ENCODE results near the gene XRCC5.
"Not testable (repeated sequence)": the region's sequence is repeated elsewhere in the genome, so short reads cannot be mapped to it uniquely, and the experiment has no call there.

XRCC5 gene

DNA sequence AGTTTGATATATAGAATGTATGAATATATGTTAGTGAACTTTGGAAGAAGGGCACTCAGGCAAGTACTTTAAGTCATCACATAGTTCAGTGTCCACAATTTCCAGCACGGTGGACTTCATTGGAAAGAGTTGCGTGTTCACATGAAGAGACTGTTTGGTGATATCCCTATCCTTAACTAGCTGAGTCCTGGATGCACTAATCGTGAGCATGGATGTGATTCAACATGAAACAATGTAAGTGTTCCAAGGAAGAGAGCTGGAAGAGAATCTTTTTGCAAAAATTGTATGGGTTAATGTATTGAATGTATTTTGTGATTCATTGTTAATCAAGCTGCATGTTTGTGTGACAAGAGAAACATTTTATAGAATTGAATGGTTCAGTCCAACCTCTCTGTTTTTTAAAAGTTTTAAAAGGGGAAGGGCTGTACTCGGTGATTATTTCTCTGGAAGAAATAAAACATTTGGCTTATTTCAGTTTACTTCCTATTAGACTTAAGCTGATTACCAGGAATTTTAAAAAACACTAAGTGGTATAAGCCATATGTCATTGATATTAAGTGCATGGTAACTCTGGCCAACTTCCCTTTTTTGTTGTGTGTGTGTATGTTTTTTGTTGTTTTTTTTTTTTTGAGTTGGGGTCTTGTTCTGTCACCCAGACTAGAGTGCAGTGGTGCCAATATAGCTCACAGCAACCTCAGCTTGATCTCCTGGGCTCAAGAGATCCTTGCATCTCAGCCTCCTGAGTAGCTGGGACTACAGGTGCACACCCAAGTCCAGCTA lies 8.6 kb downstream of the XRCC5 start:
- no peak for DNase-seq (ENCODE audit: low read depth in 1 of 2, low spot score in 1 of 2)

DNA sequence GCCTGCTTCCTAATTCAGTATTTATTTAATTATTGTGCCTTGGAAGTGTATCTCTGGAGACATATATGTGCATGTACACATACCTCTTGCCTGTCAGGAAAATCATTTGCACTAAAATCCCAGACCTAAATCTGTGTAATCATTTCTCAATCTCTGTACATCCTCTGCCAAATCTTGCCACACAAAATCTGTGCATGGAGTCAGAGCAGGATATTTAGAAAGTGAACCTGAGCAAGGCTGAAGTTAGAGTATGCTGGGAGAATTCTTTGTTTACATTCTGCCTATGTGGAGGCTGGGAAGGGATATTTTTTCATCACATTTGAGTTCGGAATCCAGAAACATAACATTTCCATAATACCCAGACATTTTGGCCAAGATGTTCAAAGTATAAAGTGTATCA lies 9.3 kb downstream of the XRCC5 start:
- DNase-seq (ENCODE audit: low read depth in 1 of 2, low spot score in 1 of 2), result no peak

DNA sequence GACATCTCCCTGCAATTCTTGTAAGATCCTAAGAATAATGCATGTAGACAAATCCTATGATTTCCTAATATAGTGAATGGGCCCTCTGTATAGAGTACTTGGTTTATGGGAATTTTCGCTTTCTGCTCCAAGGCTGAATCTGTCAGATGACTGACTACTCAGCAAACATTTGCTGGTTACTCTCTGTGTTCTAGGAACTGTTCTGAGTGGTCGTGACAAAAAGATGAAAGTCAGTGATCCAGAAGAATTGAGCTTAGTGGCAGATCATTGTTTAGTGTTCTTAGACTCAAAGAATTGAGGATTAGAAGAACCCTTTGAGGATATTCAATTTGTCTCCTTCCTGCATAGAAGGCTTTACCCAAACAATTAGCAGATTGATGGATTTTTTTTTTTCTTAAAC lies 10.0 kb downstream of the XRCC5 start:
- no peak for DNase-seq (ENCODE audit: low read depth in 1 of 2, low spot score in 1 of 2)

DNA sequence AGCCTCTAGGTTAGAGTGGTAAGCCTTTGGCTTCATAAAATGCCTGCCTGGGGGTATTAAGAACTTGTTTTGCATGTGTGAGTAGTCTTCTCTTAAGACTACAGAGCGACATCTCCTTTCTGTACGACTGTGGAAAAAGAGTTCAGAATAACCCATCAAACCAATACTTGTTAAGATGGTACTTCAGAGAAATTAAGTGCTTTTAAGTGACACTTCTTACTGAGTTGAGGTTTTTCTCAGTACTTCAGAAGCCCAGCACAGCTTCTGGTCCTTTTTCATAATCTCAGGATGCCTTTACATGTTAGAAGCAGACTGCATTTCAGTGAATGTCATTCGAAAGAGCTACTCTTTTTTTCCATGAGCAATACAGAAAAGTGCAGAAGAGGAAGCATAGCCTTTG lies 10.8 kb downstream of the XRCC5 start:
- DNase-seq (ENCODE audit: low read depth in 1 of 2, low spot score in 1 of 2), result no peak

DNA sequence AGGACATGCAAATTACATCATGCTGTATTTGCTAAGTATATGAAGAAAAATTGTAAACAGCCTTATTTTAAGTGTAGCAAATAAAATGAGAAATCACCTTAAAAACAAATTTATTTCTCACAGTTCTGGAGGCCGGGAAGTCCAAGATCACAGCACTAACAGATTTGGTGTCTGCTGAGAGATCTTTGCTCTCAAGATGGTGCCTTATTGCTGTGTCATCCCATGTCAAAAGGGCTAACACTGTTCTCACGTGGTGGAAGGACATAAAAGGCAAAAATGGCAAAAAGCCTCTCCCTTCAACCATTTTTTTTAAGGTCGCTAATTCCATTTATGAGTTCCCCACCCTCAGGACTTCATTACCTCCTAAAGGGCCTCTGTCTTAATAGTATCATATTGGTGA lies 12.1 kb downstream of the XRCC5 start:
- DNase-seq (ENCODE audit: low read depth in 1 of 2, low spot score in 1 of 2), result no peak

DNA sequence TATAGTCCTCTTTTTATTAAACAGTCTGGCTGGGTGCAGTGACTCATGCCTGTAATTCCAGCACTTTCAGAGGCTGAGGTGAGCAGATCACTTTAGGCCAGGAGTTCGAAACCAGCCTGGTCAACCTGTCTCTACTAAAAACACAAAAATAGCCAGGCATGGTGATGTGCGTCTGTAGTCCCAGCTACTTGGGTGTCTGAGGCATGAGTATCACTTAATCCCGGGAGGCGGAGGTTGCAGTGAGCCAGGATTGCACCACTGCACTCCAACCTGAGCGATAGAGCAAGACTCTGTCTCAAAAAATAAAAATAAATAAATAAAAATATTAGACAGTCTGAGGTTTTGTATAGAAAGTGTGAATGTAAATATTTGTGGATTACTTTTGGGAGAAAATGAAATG lies 17.8 kb downstream of the XRCC5 start:
- no peak for DNase-seq (ENCODE audit: low read depth in 1 of 2, low spot score in 1 of 2)

DNA sequence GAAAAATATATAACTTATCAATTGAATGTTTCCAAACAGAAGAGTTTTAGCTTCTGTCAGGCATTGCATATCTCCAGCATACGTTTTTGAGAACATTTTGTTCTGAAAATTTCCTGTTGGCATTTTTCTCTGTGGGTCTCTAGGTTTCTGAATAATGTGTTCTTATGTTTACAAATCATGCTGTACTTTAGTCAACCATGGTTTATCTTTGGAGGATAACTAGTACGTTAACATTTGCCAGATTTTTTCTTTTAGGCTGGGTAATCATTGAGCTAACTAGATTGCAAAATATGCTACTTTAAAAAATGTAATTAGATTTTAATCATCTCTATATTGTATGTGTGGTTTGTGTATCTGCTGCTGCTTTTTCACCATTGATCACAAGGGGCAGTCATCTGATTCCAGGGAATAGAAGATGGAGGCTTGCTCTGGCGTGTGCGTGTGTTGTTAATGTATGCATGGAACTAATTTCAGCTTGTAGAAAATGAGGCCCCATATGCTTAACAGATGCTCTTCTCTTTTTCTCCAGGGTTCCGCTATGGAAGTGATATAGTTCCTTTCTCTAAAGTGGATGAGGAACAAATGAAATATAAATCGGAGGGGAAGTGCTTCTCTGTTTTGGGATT lies 21.3 kb downstream of the XRCC5 start:
- DNase-seq (ENCODE audit: low read depth in 1 of 2, low spot score in 1 of 2), result no peak

DNA sequence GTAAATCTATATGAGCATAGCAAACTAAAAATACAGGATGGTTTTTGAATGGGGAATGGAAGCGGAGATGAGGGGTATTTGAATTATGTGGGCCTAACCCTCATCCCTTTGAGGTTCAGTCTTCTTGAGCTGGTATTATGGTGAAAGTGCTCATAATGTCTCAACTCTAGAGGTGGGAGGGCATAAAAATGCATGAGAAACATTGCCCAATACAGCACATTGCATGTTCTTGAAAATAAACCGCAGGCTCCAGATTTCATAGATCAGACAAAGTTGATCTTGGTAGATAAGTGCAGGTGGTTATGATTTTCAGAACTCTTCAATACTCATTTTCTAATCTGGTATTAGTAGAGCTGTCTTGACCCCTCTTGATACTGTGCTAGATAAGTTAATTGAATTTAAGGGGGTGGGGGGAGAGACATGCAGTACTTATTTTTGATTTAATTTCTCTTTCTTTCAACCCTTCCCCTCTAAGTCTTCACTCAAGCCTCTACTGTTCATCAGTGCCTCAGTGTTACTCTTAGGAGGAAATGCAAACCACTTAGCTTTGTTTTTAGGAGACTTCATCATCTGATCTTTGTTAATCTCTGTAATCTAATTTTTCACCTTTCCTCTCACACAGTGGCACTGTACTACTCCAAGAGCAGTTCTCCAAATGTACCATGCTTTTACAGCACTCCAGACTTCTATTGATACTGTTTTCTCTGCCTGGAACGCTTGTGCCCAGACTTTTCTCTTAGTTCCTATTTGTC lies 22.2 kb downstream of the XRCC5 start:
- no peak for DNase-seq (ENCODE audit: low read depth in 1 of 2, low spot score in 1 of 2)

DNA sequence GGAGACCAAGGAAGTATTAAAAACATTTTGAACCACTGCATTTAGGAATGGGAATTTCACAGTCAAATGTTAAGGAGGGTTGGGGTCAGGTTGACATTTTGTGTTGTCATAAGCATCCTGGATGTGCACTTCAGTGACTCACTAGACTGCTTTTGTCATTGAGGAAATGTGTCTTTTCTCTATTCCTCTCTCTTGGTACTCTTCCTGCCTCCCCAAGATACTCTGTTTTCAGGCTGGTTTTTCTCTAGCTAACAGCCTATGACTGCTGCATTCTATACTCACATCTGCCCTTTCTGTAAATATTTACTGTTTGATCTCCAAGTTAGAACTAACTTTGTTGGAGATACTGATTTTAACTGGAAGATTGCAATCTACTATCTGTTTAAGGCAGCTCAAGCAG lies 23.4 kb downstream of the XRCC5 start:
- no peak for DNase-seq (ENCODE audit: low read depth in 1 of 2, low spot score in 1 of 2)

DNA sequence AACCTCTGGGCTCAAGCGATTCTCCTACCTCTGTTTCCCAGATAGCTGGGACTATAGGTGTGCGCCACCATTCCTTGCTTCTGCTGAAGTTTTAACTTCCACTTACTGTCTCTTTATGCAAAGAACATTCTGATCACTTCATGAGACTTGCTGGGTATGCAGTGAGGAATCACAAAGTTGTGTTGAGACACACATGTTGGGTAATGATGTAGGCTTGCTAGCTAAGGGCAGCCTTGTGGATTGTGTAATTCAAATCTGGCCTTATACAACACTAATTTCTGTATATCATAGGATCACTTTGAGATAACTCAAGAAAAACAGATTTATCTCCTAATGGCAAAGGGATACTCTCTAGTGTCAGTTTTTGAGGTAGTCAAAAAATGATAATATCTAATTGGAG lies 24.2 kb downstream of the XRCC5 start:
- DNase-seq (ENCODE audit: low read depth in 1 of 2, low spot score in 1 of 2), result no peak

DNA sequence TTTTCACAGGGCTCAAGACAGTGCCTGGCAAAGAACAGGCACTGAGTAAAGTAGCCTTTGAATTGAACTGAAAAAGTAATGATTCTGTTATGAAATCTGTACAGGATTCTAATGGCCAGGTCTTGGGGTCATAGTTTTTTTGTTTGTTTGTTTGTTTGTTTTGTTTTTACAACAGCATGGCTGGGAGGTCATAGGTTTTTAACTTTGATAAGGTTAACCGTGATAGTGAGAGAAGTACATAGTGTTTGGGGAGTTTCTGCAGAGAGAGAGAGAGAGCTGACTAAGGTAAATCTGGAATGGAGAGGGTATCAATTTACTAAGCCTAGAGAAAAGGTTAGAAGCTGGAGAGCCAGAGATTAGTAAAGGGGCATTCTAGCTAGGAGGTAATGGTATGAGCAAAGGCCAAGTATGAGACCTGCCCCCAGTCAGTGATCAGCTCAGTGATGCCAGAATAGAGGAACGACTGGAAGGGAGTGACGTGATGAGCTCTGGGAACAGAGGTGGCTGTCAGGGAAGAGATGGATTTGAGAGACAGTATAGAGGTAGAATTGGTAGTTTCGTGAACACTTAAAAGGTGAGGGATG lies 25.9 kb downstream of the XRCC5 start:
- no peak for DNase-seq (ENCODE audit: low read depth in 1 of 2, low spot score in 1 of 2)

DNA sequence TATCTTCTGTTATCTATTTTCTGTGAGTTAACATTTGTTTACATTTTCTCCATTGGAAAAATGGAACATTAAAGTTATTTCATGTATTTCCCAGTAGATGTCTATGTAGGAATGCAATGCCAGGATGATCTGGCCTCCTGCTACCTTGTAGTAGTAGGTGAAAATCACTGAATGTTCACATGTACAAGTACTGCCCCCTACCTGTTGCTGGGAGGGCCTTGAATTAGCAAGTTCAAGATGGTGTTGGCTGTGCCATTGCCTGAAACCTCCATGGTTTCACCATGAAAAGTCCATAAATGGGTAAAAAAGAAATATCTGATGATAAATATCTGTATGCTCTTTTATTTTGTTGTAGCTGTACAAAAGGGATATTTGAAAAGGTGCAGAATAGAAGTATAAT lies 30.7 kb downstream of the XRCC5 start:
- no peak for DNase-seq (ENCODE audit: low read depth in 1 of 2, low spot score in 1 of 2)

DNA sequence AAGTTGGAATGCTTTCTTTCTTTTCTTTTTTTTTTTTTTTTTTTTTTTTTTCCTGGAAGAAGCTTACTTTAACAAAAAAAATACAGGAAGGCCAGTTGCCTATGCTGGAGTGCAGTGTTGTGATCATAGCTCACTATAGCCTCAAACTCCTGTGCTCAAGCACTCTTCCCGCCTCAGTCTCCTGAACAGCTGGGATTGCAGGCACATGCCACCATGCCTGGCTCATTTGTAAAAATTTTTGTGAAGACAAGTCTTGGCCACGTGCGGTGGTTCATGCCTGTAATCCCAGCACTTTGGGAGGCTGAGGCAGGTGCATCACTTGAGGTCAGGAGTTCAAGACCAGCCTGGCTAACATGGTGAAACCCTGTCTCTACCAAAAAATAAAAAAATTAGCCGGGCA lies 32.4 kb downstream of the XRCC5 start:
- not testable (repeated sequence) for DNase-seq (ENCODE audit: low read depth in 1 of 2, low spot score in 1 of 2)

DNA sequence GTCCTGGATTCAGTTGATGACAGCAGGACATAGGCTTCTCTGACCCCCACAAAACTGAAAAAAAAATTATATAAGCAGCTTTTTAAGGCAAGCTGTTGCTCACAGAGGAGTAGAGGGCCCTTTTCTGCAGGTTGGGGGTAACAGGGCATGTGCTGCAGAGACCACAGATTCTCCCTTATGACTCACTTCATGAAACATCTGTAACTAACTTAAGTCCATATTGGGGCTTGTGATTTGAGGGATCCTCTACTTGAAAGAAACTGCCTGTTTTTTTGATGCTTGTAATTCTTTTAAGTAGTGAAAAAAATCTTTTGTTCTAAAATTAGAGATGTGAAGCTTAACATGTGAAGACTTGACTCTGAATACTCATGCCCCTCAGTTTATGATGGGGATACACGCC lies 33.4 kb downstream of the XRCC5 start:
- no peak for DNase-seq (ENCODE audit: low read depth in 1 of 2, low spot score in 1 of 2)

DNA sequence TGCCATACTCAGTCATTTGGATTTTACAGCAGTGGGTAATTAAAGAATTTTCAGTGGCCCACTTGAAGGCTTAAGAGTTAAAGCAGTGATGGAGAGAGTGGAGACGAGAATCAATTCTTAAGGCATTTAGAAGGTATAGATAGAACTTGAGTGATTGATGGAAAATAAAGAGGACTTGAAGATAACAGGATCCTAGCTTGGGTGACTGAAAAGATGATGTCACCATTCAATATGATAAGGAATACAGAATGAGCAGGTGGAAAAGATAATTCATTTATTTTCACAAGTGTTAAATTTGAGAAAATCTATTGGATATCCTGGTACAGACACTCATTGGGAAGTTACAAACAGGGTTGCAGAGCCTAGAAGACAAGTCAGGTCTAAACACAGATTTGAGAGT lies 35.2 kb downstream of the XRCC5 start:
- DNase-seq (ENCODE audit: low read depth in 1 of 2, low spot score in 1 of 2), result no peak

DNA sequence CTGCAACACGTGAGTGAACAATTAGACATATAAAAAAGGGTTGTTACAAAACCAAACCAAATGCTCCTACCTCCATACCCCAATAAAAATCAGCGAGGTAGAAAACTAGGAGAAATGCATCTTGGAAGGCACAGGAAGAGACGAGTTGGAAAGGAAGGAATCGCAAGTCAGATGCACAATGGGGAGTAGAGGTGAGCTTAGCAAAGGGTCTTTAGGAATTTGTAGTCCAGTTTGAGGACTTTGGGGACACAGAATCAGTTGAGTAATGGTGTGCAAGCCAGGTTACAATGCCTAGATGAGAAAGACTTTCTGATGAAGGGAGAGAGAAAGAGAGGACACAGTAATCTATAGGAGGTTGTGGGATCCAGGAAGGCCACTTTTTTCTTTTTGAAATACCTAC lies 35.7 kb downstream of the XRCC5 start:
- no peak for DNase-seq (ENCODE audit: low read depth in 1 of 2, low spot score in 1 of 2)

DNA sequence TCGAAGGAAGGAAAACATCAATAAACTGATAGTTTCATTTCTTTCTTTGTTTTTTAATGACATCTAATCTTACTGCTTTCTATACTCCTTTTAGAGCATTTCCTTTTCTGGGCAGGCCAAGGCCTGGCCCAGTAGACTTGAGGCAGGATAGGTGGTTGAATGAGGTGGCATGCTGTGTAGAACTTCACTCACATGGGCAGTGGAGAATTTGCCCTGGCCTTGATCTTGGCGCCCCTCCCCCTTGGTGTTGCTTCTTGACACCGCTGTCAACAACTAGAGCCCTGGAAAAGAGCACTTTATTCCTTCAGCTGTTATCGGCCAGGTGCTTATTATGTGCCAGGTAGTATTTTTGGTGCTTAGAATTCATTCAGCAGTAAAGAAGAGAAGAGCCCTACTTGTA lies 37.4 kb downstream of the XRCC5 start:
- DNase-seq (ENCODE audit: low read depth in 1 of 2, low spot score in 1 of 2), result no peak

DNA sequence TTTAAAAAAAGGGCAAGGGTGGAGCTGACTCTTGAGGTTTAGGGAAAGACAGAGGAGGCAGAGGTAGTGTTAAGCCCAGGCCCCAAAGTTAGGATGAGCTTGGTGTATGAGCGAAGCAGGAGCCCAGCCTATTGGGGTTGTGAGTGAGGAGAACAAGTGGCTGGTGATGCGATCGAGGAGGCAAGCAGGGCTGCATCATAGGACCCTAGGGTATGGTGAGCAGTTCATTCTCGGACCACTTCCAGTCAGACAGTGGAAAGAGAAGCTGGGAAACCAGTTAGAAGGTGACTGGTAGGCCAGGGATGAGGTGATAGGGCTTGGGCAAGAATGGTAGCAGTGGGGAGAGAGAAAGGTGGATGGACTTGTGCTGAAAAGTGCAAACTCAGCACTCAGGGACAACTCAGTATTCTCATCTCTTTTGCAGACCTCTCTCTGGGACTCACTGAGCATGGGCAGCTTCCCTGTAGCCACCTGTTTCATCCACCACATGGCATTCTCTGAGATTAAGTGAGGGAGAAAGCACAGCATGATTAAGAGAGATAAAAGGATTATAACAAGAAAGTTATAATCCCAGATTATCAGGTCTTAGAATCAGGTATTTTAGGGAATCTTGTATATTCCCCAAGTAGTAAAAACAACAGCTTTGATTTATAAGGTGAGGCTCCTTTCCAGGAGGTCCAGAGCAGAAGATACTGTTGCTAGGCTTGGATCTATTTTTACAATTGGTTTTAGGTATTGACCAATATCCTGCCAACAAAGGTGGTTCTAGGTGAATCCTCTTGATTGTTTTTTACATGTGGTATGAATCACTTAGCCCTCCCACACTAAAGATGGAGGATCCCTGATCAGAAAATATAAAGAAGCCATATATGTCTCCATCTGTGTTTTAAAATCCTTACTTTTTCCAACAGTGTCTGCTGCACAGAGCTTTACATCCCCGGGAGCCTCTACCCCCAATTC lies 38.3 kb downstream of the XRCC5 start:
- no peak for DNase-seq (ENCODE audit: low read depth in 1 of 2, low spot score in 1 of 2)

DNA sequence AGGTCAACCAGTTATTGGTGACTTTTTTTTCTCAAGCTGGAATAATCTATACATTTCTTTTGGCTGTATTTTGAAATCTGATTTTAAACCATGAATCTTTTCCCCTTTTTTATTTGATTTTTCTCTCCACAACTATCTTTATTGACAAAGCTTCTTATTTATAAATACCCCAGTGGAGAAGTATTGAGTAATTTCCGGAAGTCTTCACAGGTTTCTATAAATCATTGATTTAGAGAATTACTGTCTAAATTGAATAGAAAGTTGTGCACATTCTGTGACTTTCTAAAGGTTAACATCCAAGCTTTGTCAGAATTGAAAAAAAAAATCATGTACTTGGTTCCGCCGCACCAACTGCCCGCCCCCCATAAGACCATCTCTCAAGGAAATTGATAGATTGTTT lies 39.8 kb downstream of the XRCC5 start:
- DNase-seq (ENCODE audit: low read depth in 1 of 2, low spot score in 1 of 2), result no peak

DNA sequence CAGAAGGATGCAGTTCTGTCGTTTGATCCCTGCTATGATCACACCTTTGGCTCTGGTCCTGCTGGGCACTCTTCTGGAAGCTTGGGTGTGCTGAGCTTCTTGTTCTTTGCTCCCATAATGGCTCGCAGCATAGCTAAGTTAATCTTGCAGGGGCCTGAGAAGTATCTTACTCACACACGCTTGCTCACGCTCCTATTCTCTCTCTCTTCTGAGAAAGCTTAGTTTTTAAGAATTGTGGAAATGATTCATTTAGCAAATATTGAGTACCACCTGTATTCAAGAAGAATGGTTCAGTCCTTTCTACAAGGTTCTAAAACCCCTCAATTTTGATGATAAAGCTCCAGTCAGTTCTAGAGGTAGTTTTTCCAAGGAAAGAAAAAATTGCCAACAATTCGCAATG lies 40.6 kb downstream of the XRCC5 start:
- no peak for DNase-seq (ENCODE audit: low read depth in 1 of 2, low spot score in 1 of 2)

Measured in stimulated activated CD4-positive, alpha-beta T cell treated with anti-CD3 and anti-CD28 coated beads, Interleukin-15, amount 100 ng/mL, for 1 hour (primary cell).